H1 (cell line): ENCODE results near the gene PGM1. TPM values are rescaled to one million over a fixed set of nuclear protein-coding genes. Genes with fewer than 3 reads are reported as not detected.

ENCODE experiments used
- CTCF ChIA-PET: fragments of 300-600 bp; sonication (Branson Sonifier 250); formaldehyde crosslinking; loops from one replicate; lab custom pipeline; 2021; ENCODE audit not compliant: partially characterized antibody; lab: Charles Lee
- POLR2A ChIA-PET: fragments of 300-600 bp; sonication (Branson Sonifier 250); formaldehyde crosslinking; loops from one replicate; lab custom pipeline; 2021; ENCODE audit warnings: inconsistent platforms; ENCODE audit not compliant: partially characterized antibody; lab: Charles Lee
- DNase-seq, 2 experiments: peaks; one replicate each; pipeline versions ENCODE4 v3.0.0 to v3.0.0-alpha.2; 2010 to 2022; ENCODE audit warnings: low spot score in 2 of 2, low read depth in 1 of 2, mixed read lengths in 1 of 2
- FAIRE-seq: peaks from 2 replicates; lab custom pipeline; 2011; peaks lifted over from hg19 to GRCh38; lab: Jason Lieb, UNC
- H2AFZ ChIP-seq: 2 replicates; pipeline ENCODE4 v1.8.1; 2012; ENCODE audit warnings: low read length, inconsistent platforms
- H2AK5ac ChIP-seq: 2 replicates; pipeline ENCODE4 v1.6.1; 2013; ENCODE audit warnings: low read depth, low read length
- H2BK120ac ChIP-seq: replicated peaks from 2 replicates; pipeline ENCODE3; 2013; ENCODE audit warnings: low read depth, low read length, inconsistent platforms
- H2BK12ac ChIP-seq: 2 replicates; pipeline ENCODE4 v1.6.1; 2013; ENCODE audit warnings: low read depth, low read length
- H2BK15ac ChIP-seq: 2 replicates; pipeline ENCODE4 v1.6.1; 2013; ENCODE audit warnings: low read length
- H2BK20ac ChIP-seq: 2 replicates; pipeline ENCODE4 v1.6.1; 2013; ENCODE audit warnings: low read length
- H2BK5ac ChIP-seq: 2 replicates; pipeline ENCODE4 v1.6.1; 2013; ENCODE audit warnings: low read depth, low read length
- H3K14ac ChIP-seq: 2 replicates; pipeline ENCODE4 v1.6.1; 2013; ENCODE audit warnings: inconsistent platforms; ENCODE audit not compliant: insufficient read length
- H3K18ac ChIP-seq: 2 replicates; pipeline ENCODE4 v1.6.1; 2013; ENCODE audit warnings: low read length; ENCODE audit errors: extremely low read depth
- H3K23ac ChIP-seq: 2 replicates; pipeline ENCODE4 v1.6.1; 2013; ENCODE audit warnings: inconsistent platforms; ENCODE audit not compliant: insufficient read length
- H3K23me2 ChIP-seq: 2 replicates; pipeline ENCODE4 v1.6.1; 2013; ENCODE audit warnings: low read depth, low read length
- H3K27ac ChIP-seq: 2 replicates; pipeline ENCODE4 v1.6.1; 2011; ENCODE audit warnings: low read depth, low read length, inconsistent platforms
- H3K27me3 ChIP-seq, 4 experiments: replicated peaks in 1 of 4; 1 replicate in 1 of 4; 2 replicates in 3 of 4; pipeline versions ENCODE4 v1.6.1 to v1.8.1; 2011 to 2013; ENCODE audit warnings: low read length in 3 of 4, mild to moderate bottlenecking in 3 of 4, inconsistent platforms in 2 of 4, mixed read lengths in 2 of 4, moderate library complexity in 1 of 4; ENCODE audit not compliant: control insufficient read depth in 3 of 4, insufficient read depth in 3 of 4; ENCODE audit errors: extremely low read depth in 1 of 4
- H3K36me3 ChIP-seq, 4 experiments: 2 replicates each; pipeline versions ENCODE4 v1.6.1 to v1.8.1; 2011 to 2013; ENCODE audit warnings: mild to moderate bottlenecking in 4 of 4, low read length in 3 of 4, moderate library complexity in 2 of 4, control low read depth in 1 of 4, inconsistent platforms in 1 of 4; ENCODE audit not compliant: insufficient read depth in 4 of 4, control insufficient read depth in 2 of 4
- H3K4ac ChIP-seq: replicated peaks from 2 replicates; pipeline ENCODE3; 2013; ENCODE audit warnings: low read length, low read depth, mixed read lengths, inconsistent platforms; ENCODE audit not compliant: insufficient read length
- H3K4me1 ChIP-seq, 4 experiments: replicated peaks in 1 of 4; 1 replicate in 1 of 4; 2 replicates in 3 of 4; pipeline versions ENCODE4 v1.6.1 to v1.8.1; 2011 to 2013; ENCODE audit warnings: low read length in 3 of 4, inconsistent platforms in 2 of 4, mixed read lengths in 1 of 4; ENCODE audit not compliant: insufficient read depth in 4 of 4, control insufficient read depth in 3 of 4
- H3K4me2 ChIP-seq, 2 experiments: 2 replicates each; pipeline versions ENCODE4 v1.6.1 to v1.8.1; 2011 to 2013; ENCODE audit warnings: low read depth in 2 of 2, low read length in 2 of 2, control low read depth in 1 of 2, inconsistent platforms in 1 of 2, mild to moderate bottlenecking in 1 of 2; ENCODE audit not compliant: insufficient read depth in 1 of 2
- H3K4me3 ChIP-seq, 4 experiments: fragments of 200-600, 300-600 bp in 1 of 4; sonication (generic), shearing (Covaris generic), sonication (Bioruptor Twin) in 1 of 4; 2 replicates each; pipeline versions ENCODE4 v1.5.1 to v1.8.1; 2011 to 2016; ENCODE audit warnings: low read length in 4 of 4, low read depth in 3 of 4, control low read depth in 2 of 4, inconsistent platforms in 2 of 4, mild to moderate bottlenecking in 2 of 4, mixed read lengths in 1 of 4, moderate library complexity in 1 of 4; ENCODE audit not compliant: insufficient read depth in 2 of 4; ENCODE audit errors: extremely low read depth in 1 of 4
- H3K56ac ChIP-seq: replicated peaks from 2 replicates; pipeline ENCODE3; 2013; ENCODE audit warnings: low read depth, mild to moderate bottlenecking, mixed read lengths, low read length, inconsistent platforms; ENCODE audit not compliant: insufficient read length
- H3K79me1 ChIP-seq: 2 replicates; pipeline ENCODE4 v1.6.1; 2013; ENCODE audit warnings: low read depth, low read length, control low read depth
- H3K79me2 ChIP-seq, 2 experiments: 2 replicates each; pipeline versions ENCODE4 v1.6.1 to v1.8.1; 2012 to 2013; ENCODE audit warnings: low read length in 2 of 2, mild to moderate bottlenecking in 2 of 2, inconsistent platforms in 1 of 2; ENCODE audit not compliant: insufficient read depth in 2 of 2, control insufficient read depth in 1 of 2
- H3K9ac ChIP-seq, 4 experiments: replicated peaks in 1 of 4; 1 replicate in 1 of 4; 2 replicates in 3 of 4; pipeline versions ENCODE4 v1.6.1 to v1.8.1; 2011 to 2013; ENCODE audit warnings: low read depth in 3 of 4, low read length in 3 of 4, control low read depth in 2 of 4, mild to moderate bottlenecking in 2 of 4, moderate library complexity in 2 of 4, inconsistent platforms in 1 of 4; ENCODE audit errors: extremely low read depth in 1 of 4
- H3K9me3 ChIP-seq, 2 experiments: 2 replicates each; pipeline versions ENCODE4 v1.6.1 to v1.8.1; 2012 to 2013; ENCODE audit warnings: mild to moderate bottlenecking in 2 of 2, moderate library complexity in 2 of 2, control low read depth in 1 of 2, inconsistent platforms in 1 of 2, low read depth in 1 of 2, low read length in 1 of 2, mixed read lengths in 1 of 2; ENCODE audit not compliant: insufficient read depth in 2 of 2
- H4K20me1 ChIP-seq, 2 experiments: replicated peaks in 1 of 2; 2 replicates each; pipeline versions ENCODE3 to v1.8.1; 2011 to 2013; ENCODE audit warnings: inconsistent platforms in 2 of 2, low read length in 2 of 2, mild to moderate bottlenecking in 1 of 2; ENCODE audit not compliant: insufficient read depth in 2 of 2, control insufficient read depth in 1 of 2
- H4K5ac ChIP-seq: 2 replicates; pipeline ENCODE4 v1.6.1; 2013; ENCODE audit warnings: low read length, low read depth, mixed read lengths, inconsistent platforms; ENCODE audit not compliant: insufficient read length
- H4K8ac ChIP-seq: 2 replicates; pipeline ENCODE4 v1.8.0; 2013; ENCODE audit warnings: mild to moderate bottlenecking, moderate library complexity, low read length, inconsistent platforms; ENCODE audit not compliant: insufficient read depth; ENCODE audit errors: extremely low read depth
- H4K91ac ChIP-seq: replicated peaks from 2 replicates; pipeline ENCODE3; 2013; ENCODE audit warnings: low read length, mixed read lengths, inconsistent platforms; ENCODE audit not compliant: insufficient read length
- CBX8 ChIP-seq: fragments of 300-800, 300-1000 bp; sonication (generic); IDR thresholded peaks from 2 replicates; pipeline ENCODE4 v1.7.1; 2016; ENCODE audit warnings: low read depth, low read length, borderline replicate concordance
- E2F6 ChIP-seq: IDR thresholded peaks from 2 replicates; pipeline ENCODE4 v1.6.1; 2012; ENCODE audit warnings: inconsistent platforms
- JUN ChIP-seq: IDR thresholded peaks from 2 replicates; pipeline ENCODE4 v1.6.1; 2011; ENCODE audit warnings: low read depth, mild to moderate bottlenecking, improper control_type of control experiment, low read length
- TEAD4 ChIP-seq: IDR thresholded peaks from 2 replicates; pipeline ENCODE4 v1.6.1; 2012; ENCODE audit warnings: low read depth, low read length, inconsistent platforms, mixed read lengths
- YY1 ChIP-seq: IDR thresholded peaks from 2 replicates; pipeline ENCODE4 v1.6.1; 2011; ENCODE audit warnings: low read depth, mild to moderate bottlenecking, low read length
- WGBS, 2 experiments: shearing (Covaris generic) in 1 of 2; methylation state at CpG; one replicate each; pipeline versions ENCODE4 v1.1.6 to v1.1.7; 2013 to 2015; ENCODE audit warnings: low lambda C conversion rate in 2 of 2, mixed read lengths in 2 of 2, inconsistent platforms in 1 of 2, low coverage in 1 of 2, missing lambda C conversion rate in 1 of 2; ENCODE audit not compliant: insufficient replicate concordance in 2 of 2, insufficient coverage in 1 of 2, insufficient read length in 1 of 2; ENCODE audit errors: extremely low coverage in 1 of 2, missing lambda C conversion rate in 1 of 2; 5-methylcytosine and 5-hydroxymethylcytosine counted together
- polyA plus RNA-seq, 7 experiments: library from polyadenylated mRNA; depleted of rRNA in 3 of 7; stranded (reverse) in 5 of 7; unstranded in 2 of 7; fragments of >200 nt in 5 of 7; fragments of 200-250 nt in 2 of 7; gene quantifications; 1 replicate in 5 of 7; 2 replicates in 1 of 7; 4 replicates in 1 of 7; pipeline versions ENCODE4 v1.2.1 to v1.2.3, GENCODE V29; 2011 to 2013; ENCODE audit warnings: missing spikeins in 2 of 7, mixed read lengths in 2 of 7
- total RNA-seq: library from RNA; stranded (reverse); fragmentation: NEBNext Ultra II Directional; extraction: Animal tissue kit (Norgen Biotek cat#: 25700); gene quantifications from 2 replicates; pipeline ENCODE4 v1.2.1, GENCODE V29; 2021

PGM1 gene
- total and polyA plus RNA-seq, 2 of the 8 experiments (the other 6 are each of a cell fraction or from before 2014, with no cell fraction given): 33.0 to 65.4 TPM

- H2BK5ac ChIP-seq: no peak overlapping the region
- POLR2A ChIA-PET: interaction anchor here (0.9 kb wide), 1 partner anchor 11 kb away, joined by 3 read pairs; no protein-coding TSS in a partner anchor
- no peak overlapping the region for H3K9ac ChIP-seq
- no peak overlapping the region for H3K23ac ChIP-seq
- no peaks in the 10 kb centered on the region; a peak in 1 of 7 replicates for H3K27me3 ChIP-seq
- H3K4me3 ChIP-seq: no peak overlapping the region
- no peak overlapping the region for H4K91ac ChIP-seq
- H3K18ac ChIP-seq: no peak overlapping the region
- H4K5ac ChIP-seq: no peak overlapping the region
- CTCF ChIA-PET: interaction anchor here (2.1 kb wide), 1 partner anchor 13 kb away, joined by 10 read pairs; no protein-coding TSS in a partner anchor
- H3K14ac ChIP-seq: no peak overlapping the region
- H3K56ac ChIP-seq: no peak overlapping the region
- WGBS, 2 experiments: 87% methylated on average over 5 of the region's 5 CpGs; no CpG with 5 or more reads in 1 of the 2 experiments
- H3K79me1 ChIP-seq: peaks cover 5% of the 10 kb centered on the region; the same call in 1 of the 2 replicates
- no peak overlapping the region for H3K4ac ChIP-seq
- no peak overlapping the region for H3K4me2 ChIP-seq
- no peak overlapping the region for H2BK12ac ChIP-seq
- no peak overlapping the region for H2BK20ac ChIP-seq
- no peaks in the 10 kb centered on the region for H3K23me2 ChIP-seq
- H2AFZ ChIP-seq: no peak overlapping the region
- H3K36me3 ChIP-seq: no peaks in the 10 kb centered on the region
- no peak overlapping the region for H2BK120ac ChIP-seq
- H4K20me1 ChIP-seq: peaks cover 0 to 4% of the 10 kb centered on the region in 2 experiments
- H3K4me1 ChIP-seq: peaks cover 0 to 4% (median 0%) of the 10 kb centered on the region in 4 experiments; a peak in 2 of 7 replicates
- no peak for FAIRE-seq
- H2AK5ac ChIP-seq: no peak overlapping the region
- no peak overlapping the region for H4K8ac ChIP-seq
- no peak overlapping the region for H2BK15ac ChIP-seq
- peaks cover 0 to 2% of the 10 kb centered on the region in 2 experiments; a peak in 1 of 4 replicates for H3K79me2 ChIP-seq
- DNase-seq: no peak
- no peaks in the 10 kb centered on the region for H3K9me3 ChIP-seq
- no peak overlapping the region for H3K27ac ChIP-seq
- TF ChIP-seq JUN (no peak), YY1 (no peak), E2F6 (no peak), TEAD4 (no peak), CBX8 (no peak)
These were observed 7.0 kb downstream of the PGM1 start for GRCh38 chr1:63600248-63600647.
